PC-9 (cell line): ENCODE results near the gene CHCHD2.

Experiments
- CTCF ChIP-seq: fragments of 200-600 bp; sonication (generic); conservative IDR thresholded peaks from 2 replicates; pipeline ENCODE4 v1.6.1; 2017; ENCODE audit warnings: mixed run types, antibody characterized with exemption, mild to moderate bottlenecking, moderate library complexity
- EZH2 ChIP-seq: fragments of 200-600 bp; sonication (generic); IDR thresholded peaks from 2 replicates; pipeline ENCODE4 v1.8.0; 2017; ENCODE audit warnings: antibody characterized with exemption, low read depth

GRCh38 chr7:56125831-56126230 is 19.6 kb upstream of the CHCHD2 start:
- TF ChIP-seq CTCF = no peak
- no peak for TF ChIP-seq EZH2
